LNCaP clone FGC (cell line): Measurements from ENCODE around the gene EEF2K.
A peak's percentile ranks its signal among the peaks of the same experiment; 100 is the strongest.
"Not testable (repeated sequence)": the region's sequence is repeated elsewhere in the genome, so short reads cannot be mapped to it uniquely, and the experiment has no call there.

ENCODE experiments used
- DNase-seq: peaks from one replicate; pipeline ENCODE4 v3.0.0-alpha.2; 2011; ENCODE audit warnings: low read depth
- H3K4me3 ChIP-seq: 2 replicates; pipeline ENCODE4 v1.5.1; 2011; ENCODE audit warnings: mild to moderate bottlenecking, low read depth, low read length, control low read depth
- TF ChIP-seq, protein P1 (sequence below): IDR thresholded peaks from 2 replicates; pipeline ENCODE4 v1.5.1; 2012; ENCODE audit warnings: mild to moderate bottlenecking; ENCODE audit not compliant: control insufficient read depth, insufficient read depth; ENCODE audit errors: extremely low read depth

Gene EEF2K

DNA sequence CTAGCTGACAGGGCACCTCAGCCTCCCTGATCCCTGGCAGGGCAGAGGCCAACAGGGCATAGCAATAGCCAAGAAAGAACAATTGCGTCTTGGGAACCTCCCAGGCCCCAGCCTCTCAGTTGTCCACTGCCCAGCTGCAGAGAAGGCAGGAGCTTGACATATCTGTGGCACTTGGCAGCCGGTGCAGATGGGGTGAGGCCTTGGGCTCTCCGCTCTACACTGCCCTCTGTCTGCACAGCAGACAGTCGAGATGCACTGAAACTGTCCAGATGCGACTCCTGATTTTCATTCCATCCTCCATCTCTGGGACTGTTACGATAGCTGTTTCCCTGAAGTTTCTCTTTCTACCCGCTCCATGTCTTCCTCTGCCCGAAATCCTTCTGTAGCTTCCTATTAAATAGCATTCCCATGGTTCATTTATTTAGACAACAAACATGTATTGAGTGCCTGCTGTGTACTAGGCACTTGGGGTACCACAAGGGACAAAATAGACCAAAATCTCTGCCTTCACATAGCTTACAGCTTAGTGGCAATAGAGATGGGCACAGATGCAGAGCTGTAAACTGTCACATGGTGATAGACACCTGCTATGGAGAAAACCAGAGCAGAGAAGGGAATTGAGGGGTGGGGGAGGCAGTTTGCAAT, 94.5 kb downstream of the EEF2K start:
- DNase-seq = peak; percentile 33
- TF ChIP-seq, protein P1, sequence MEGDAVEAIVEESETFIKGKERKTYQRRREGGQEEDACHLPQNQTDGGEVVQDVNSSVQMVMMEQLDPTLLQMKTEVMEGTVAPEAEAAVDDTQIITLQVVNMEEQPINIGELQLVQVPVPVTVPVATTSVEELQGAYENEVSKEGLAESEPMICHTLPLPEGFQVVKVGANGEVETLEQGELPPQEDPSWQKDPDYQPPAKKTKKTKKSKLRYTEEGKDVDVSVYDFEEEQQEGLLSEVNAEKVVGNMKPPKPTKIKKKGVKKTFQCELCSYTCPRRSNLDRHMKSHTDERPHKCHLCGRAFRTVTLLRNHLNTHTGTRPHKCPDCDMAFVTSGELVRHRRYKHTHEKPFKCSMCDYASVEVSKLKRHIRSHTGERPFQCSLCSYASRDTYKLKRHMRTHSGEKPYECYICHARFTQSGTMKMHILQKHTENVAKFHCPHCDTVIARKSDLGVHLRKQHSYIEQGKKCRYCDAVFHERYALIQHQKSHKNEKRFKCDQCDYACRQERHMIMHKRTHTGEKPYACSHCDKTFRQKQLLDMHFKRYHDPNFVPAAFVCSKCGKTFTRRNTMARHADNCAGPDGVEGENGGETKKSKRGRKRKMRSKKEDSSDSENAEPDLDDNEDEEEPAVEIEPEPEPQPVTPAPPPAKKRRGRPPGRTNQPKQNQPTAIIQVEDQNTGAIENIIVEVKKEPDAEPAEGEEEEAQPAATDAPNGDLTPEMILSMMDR = peak; percentile 89
- H3K4me3 ChIP-seq = no peak overlapping the region

DNA sequence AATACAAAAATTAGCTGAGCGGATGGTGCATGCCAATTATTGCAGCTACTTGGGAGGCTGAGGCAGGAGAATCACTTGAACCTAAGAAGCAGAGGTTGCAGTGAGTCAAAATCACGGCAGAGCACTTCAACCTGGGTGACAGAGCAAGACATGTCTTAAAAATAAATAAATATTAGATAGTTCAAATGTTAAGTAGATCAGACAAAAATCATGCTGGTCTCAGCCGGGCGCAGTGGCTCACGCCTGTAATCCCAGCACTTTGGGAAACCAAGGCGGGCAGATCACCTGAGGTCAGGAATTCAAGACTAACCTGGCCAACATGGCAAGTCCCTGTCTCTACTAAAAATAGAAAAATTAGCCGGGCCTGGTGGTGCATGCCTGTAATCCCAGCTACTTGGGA, 95.3 kb downstream of the EEF2K start:
- DNase-seq = not testable (repeated sequence)

DNA sequence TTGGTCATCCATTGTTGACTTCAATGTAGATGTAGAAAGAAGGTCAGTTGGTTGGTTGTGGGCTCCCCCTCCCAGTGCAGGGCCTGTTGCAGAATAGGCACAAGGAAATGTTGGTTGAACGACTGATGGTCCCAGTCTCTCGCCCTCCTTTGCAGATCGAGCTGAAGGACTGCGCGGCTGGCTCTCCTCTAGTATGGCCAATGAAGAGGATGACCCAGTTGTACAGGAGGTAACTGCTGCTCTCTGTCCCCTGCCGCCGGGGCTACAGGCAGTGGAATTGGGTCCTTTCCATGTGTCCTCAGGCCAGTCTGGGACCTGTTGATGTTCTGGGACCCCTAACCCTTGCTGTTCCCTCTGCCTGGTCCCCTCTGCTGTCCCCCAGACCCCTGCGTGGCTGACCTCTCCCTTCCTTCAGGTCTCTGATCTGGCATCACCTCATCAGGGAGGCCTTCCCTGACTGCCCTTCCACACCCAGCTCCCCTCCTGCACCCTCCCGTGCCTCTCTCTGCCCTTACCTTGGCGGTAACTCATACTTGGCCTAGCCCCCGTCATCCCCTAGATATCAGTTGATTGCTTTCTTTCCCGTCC, 96.8 kb downstream of the EEF2K start:
- no peak for DNase-seq
- TF ChIP-seq, protein P1 = no peak
- no peak overlapping the region for H3K4me3 ChIP-seq

More for the DNA sequence above, 95.3 kb downstream of the EEF2K start:
- not testable (repeated sequence) for H3K4me3 ChIP-seq

DNA sequence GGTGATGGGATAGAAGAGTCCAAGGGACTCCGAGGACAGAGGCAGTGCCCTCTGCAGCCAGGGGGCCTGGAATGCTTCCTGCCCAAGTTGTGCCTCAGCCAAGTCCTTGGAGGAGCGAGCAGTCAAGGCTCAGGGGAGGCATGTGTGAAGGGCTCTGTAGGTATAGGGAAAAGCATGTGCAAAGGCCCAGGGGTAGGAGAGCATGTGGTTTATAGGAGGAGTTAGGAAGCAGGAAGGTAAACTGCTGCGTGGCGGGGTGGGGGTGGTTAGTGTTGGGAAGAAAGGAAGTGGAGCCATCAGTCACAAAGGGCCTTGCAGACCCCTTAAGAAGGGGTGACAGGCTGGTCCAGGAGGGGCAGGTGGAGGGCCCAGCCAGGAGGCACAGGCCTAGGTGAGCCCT, 98.3 kb downstream of the EEF2K start:
- no peak for DNase-seq
- TF ChIP-seq, protein P1 = no peak
- no peak overlapping the region for H3K4me3 ChIP-seq

DNA sequence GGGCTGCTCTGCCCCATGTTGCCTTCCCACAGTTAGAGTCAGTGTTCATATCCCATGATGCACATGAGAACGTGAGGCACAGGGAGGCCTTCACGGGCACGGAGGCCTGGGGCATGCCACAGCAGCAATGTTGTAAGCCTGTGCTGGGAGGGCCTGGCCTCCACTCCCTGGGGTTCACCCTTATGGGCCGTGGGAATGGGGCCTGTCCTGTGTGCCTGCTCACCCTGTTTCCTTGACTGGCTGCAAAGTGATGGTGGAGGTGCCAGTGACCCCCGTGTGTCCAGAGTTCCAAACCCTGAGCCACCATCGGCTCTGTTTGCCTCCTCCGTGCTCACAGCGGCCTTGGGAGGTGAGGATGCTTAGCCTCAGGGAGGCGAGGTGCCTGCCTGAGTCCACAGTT, 100.7 kb downstream of the EEF2K start:
- H3K4me3 ChIP-seq = no peak overlapping the region
- no peak for DNase-seq
- TF ChIP-seq, protein P1 = no peak

DNA sequence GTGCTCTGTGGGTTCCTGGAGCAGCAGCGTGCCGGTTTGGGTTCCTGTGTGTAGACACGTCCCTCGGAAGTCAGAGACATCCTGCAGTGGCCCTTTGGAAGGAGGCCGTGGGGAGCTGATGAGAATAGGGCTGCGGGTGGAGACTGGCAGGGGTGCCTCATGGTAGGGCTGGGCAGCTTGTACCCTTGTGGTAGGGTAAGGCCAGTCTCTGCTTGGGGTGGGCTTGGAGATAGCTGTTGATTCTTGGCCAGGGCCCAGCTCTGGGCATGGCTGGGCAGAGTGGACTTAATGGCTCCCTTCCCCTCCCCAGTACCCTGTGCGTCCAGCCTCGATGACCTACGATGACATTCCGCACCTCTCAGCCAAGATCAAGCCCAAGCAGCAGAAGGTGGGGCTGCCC, 101.8 kb downstream of the EEF2K start:
- TF ChIP-seq, protein P1 = no peak
- no peak overlapping the region for H3K4me3 ChIP-seq
- DNase-seq = no peak

DNA sequence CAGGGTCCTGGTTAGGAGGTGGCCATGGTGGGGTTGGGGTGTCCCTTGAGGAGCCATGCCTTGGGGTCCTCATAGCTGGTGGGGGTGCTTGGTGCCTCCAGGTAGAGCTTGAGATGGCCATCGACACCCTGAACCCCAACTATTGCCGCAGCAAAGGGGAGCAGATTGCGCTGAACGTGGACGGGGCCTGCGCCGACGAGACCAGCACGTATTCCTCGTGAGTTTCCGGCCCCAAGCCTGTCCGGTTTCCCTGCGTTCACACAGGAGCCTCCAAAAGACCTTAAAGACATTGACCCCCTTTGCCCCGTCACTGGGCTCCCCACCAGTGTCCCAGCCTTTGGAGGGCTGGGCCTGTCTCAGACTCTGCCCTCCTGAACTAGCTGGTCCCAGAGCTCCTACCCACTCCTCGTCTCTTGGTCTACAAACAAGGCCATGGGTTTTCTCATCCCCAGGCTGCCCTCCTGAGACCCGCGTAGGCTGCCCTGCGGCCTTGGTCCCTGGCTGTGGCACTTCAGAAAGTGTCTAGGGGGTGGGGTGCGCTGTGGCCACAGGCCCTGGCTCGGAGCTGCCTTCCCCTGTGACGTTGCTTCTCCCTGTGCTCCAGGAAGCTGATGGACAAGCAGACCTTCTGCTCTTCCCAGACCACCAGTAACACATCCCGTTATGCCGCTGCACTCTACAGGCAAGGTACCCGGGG, 102.9 kb downstream of the EEF2K start:
- no peak for DNase-seq
- H3K4me3 ChIP-seq = no peak overlapping the region
- TF ChIP-seq, protein P1 = no peak
